Upper lobe of right lung (tissue), 1 donor: ENCODE results near the gene ATIC. TPM values are rescaled to one million over a fixed set of nuclear protein-coding genes. Genes with fewer than 3 reads are reported as not detected.

Experiments
- ATAC-seq: fragments of 200-7000 bp; cut with Tn5 transposase; one replicate; pipeline ENCODE4 v1.9.1; 2020; ENCODE audit warnings: mild to moderate bottlenecking, moderate library complexity
- DNase-seq: peaks from one replicate; pipeline ENCODE4 v3.0.0-alpha.2; 2020
- H3K27ac ChIP-seq: fragments of 200-600 bp; one replicate; pipeline ENCODE4 v1.8.0; 2022
- H3K27me3 ChIP-seq: fragments of 200-600 bp; one replicate; pipeline ENCODE4 v1.8.0; 2022; ENCODE audit warnings: mild to moderate bottlenecking
- H3K36me3 ChIP-seq: fragments of 200-600 bp; one replicate; pipeline ENCODE4 v1.8.0; 2022
- H3K4me1 ChIP-seq: fragments of 200-600 bp; one replicate; pipeline ENCODE4 v1.8.0; 2022
- H3K4me3 ChIP-seq: fragments of 200-600 bp; one replicate; pipeline ENCODE4 v1.8.0; 2022; ENCODE audit warnings: mild to moderate bottlenecking
- H3K9me3 ChIP-seq: fragments of 200-600 bp; one replicate; pipeline ENCODE4 v1.8.0; 2022
- intact Hi-C: fragments of 100-400 bp; cut with DNase I; formaldehyde crosslinking; loops from one replicate; pipeline ENCODE4 v1.11.0; 2022
- total RNA-seq: library from RNA; stranded (reverse); fragmentation: NEBNext Ultra II Directional; extraction: Animal tissue kit (Norgen Biotek cat#: 25700); gene quantifications from one replicate; pipeline ENCODE4 v1.2.1, GENCODE V29; 2021
- TF ChIP-seq, protein P1 (sequence below): fragments of 200-600 bp; IDR thresholded peaks from one replicate; pipeline ENCODE4 v1.8.0; 2022; ENCODE audit warnings: antibody characterized with exemption
- donor health status: DM: no; HTN: yes; CAD: no; lungs with severe emphysema.

Gene ATIC
- total RNA-seq, 1 donor from 2014 or later: 71.0 TPM

DNA sequence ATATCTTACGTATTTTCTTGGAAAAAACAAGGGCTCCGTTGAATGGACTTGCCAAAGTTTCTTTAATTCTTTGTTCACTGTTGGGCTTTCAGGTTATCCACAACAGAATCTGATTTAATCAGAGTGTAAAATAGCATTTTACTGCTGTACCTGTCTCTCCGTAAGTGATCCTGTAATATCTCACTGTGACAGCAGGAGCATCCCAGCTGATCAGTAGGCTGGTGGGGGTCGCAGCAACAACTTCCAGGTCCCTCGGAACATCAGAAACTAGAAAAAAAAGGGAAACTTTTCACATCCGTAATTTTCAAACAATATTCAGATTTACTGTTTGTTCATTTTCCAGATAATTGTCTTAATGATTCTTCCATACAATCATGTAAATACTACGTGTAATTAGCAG is 72.9 kb downstream of the ATIC start:
- Histone ChIP-seq H3K4me1 (no peaks in the 10 kb centered on the region), H3K9me3 (no peaks in the 10 kb centered on the region), H3K27me3 (no peaks in the 10 kb centered on the region), H3K27ac (no peak overlapping the region), H3K4me3 (no peak overlapping the region), H3K36me3 (peaks cover 83% of the 10 kb centered on the region)
- ATAC-seq (no peak), DNase-seq (no peak)
- TF ChIP-seq, protein P1, sequence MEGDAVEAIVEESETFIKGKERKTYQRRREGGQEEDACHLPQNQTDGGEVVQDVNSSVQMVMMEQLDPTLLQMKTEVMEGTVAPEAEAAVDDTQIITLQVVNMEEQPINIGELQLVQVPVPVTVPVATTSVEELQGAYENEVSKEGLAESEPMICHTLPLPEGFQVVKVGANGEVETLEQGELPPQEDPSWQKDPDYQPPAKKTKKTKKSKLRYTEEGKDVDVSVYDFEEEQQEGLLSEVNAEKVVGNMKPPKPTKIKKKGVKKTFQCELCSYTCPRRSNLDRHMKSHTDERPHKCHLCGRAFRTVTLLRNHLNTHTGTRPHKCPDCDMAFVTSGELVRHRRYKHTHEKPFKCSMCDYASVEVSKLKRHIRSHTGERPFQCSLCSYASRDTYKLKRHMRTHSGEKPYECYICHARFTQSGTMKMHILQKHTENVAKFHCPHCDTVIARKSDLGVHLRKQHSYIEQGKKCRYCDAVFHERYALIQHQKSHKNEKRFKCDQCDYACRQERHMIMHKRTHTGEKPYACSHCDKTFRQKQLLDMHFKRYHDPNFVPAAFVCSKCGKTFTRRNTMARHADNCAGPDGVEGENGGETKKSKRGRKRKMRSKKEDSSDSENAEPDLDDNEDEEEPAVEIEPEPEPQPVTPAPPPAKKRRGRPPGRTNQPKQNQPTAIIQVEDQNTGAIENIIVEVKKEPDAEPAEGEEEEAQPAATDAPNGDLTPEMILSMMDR: no peak
- intact Hi-C loops: no loop called here

DNA sequence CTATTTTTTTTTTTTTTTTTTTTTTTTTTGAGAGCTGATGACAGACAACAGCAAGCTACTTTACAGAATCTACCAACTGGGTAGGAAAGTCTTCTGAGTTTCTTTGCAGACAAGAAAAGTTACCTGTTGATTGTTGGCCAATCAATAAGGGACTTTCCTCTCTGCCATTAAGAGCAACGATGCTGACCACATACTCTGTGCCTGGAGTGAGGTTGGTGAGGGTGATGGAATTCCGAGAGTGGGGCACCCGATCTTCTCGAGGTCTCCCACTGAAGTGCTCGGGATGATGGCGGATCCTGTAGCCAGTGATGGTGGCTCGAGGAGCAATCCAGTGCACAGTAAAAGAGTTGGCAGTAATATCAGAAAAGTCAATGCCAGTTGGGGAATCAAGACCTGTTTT is 74.7 kb downstream of the ATIC start:
- Histone ChIP-seq H3K4me1 (no peaks in the 10 kb centered on the region), H3K27me3 (no peaks in the 10 kb centered on the region), H3K9me3 (no peaks in the 10 kb centered on the region), H3K27ac (no peak overlapping the region), H3K4me3 (no peak overlapping the region), H3K36me3 (peaks cover 77% of the 10 kb centered on the region)
- intact Hi-C loops: no loop called here
- ATAC-seq (no peak), DNase-seq (no peak)
- TF ChIP-seq, protein P1: no peak

DNA sequence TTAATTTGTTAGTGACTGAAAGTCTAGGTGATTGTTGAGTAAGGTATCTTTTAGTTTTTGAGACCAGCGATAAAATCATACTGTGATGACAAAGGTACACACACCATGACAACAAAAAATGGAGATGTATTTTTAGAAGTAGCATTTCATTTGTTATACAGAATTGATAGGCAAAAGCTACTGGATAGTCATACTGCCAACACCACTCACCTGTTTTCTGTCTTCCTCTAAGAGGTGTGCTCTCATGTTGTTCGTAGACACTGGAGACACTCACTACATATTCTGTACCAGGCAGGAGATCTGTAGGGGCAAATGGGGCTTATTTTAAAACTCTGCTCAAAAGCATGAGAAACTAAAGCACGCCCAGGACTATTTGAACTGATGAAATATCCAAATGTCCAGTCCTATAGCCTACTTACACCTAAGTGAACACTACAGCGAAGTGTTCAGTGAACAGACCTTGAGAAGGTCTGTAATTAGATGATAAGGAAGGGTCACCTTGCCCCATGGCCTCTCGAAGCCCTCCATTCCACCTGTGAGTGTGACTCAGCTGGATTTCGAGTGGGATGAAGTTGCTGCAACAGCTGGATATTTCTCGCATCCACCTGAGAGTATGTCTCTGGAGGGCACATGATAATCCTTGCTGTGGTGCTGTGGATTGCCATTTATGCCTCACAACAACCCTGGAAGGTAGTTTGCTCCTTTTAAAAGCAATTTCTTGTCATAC is 76.3 kb downstream of the ATIC start:
- no peak overlapping the region for H3K4me3 ChIP-seq
- H3K4me1 ChIP-seq: no peaks in the 10 kb centered on the region
- no peaks in the 10 kb centered on the region for H3K9me3 ChIP-seq
- no peak for ATAC-seq
- no peak for DNase-seq
- TF ChIP-seq, protein P1: no peak
- intact Hi-C loops: no loop called here
- no peaks in the 10 kb centered on the region for H3K27me3 ChIP-seq
- H3K36me3 ChIP-seq: peaks cover 77% of the 10 kb centered on the region
- no peak overlapping the region for H3K27ac ChIP-seq

DNA sequence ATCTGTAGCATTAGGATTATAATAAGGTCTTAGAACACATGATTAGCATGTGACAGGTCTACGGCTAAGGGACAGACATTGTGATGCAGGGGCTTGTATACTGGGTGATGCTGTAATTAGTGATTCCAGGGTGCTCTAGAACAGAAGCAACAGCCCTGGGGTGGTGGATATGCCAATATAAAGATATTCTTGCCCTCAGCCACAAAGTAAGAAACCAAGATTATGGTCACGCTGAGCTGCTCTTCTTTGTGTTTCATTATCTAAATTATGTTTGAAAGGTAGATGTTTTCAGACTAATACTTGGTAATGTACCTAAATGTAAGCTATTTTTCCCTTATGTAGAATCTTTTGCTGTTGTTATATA is 78.7 kb downstream of the ATIC start:
- Histone ChIP-seq H3K36me3 (peaks cover 78% of the 10 kb centered on the region), H3K4me1 (no peaks in the 10 kb centered on the region)

DNA sequence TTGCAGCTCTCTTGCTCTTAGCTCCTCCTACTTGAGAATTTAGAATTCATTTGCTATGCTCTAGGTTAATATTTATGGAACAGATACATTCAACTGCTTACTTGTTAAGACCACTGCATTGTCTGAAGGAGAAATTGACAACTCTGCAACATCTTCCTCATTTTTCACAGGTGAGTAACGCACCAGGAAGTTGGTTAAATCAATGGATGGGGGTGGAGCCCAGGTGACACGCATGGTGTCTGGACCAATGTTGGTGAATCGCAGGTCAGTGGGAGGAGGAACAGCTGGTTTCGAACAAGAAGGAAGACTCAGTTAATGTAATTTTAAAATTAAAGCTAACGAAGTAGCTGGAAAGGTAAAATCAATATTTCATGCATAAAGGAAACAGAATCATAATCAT is 79.7 kb downstream of the ATIC start:
- TF ChIP-seq, protein P1: no peak
- Histone ChIP-seq H3K27me3 (no peaks in the 10 kb centered on the region), H3K4me3 (no peak overlapping the region), H3K36me3 (peaks cover 72% of the 10 kb centered on the region), H3K27ac (no peak overlapping the region), H3K9me3 (no peaks in the 10 kb centered on the region), H3K4me1 (no peaks in the 10 kb centered on the region)
- ATAC-seq (no peak), DNase-seq (no peak)
- intact Hi-C loops: no loop called here

More for the DNA sequence above, 78.7 kb downstream of the ATIC start:
- Histone ChIP-seq H3K27me3 (no peaks in the 10 kb centered on the region), H3K27ac (no peak overlapping the region), H3K9me3 (no peaks in the 10 kb centered on the region), H3K4me3 (no peak overlapping the region)
- intact Hi-C loops: no loop called here
- TF ChIP-seq, protein P1: no peak
- DNase-seq (no peak), ATAC-seq (no peak)

DNA sequence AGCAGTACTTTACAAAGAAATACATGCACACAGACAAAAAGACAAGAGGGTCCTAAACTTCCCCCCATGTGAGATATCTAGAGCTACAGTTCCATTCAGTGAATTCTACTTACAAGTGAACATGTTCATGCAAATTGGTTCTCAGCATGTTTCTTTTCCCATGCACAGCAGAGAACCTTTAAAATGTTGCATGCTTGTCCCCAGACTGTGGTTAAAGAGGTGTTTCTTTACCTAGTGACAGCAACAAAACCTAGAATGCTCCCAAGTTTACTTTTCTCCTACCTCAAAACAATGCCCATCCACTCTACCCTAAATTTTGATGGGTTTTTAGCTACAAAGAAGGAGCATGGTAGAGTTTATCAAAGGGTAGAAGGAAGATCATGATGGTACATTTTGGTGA is 80.3 kb downstream of the ATIC start:
- Histone ChIP-seq H3K27me3 (no peaks in the 10 kb centered on the region), H3K9me3 (no peaks in the 10 kb centered on the region), H3K4me1 (peaks cover 6% of the 10 kb centered on the region), H3K27ac (no peak overlapping the region), H3K4me3 (no peak overlapping the region), H3K36me3 (peaks cover 67% of the 10 kb centered on the region)
- TF ChIP-seq, protein P1: no peak
- DNase-seq (no peak), ATAC-seq (no peak)
- intact Hi-C loops: no loop called here
